SHP77 (cell line): ENCODE measurements around the gene MASTL.

Experiments used
- DNase-seq, 2 experiments: peaks; one replicate each; lab custom pipeline; 2025; lab: John Stamatoyannopoulos, UW

The MASTL gene

DNA sequence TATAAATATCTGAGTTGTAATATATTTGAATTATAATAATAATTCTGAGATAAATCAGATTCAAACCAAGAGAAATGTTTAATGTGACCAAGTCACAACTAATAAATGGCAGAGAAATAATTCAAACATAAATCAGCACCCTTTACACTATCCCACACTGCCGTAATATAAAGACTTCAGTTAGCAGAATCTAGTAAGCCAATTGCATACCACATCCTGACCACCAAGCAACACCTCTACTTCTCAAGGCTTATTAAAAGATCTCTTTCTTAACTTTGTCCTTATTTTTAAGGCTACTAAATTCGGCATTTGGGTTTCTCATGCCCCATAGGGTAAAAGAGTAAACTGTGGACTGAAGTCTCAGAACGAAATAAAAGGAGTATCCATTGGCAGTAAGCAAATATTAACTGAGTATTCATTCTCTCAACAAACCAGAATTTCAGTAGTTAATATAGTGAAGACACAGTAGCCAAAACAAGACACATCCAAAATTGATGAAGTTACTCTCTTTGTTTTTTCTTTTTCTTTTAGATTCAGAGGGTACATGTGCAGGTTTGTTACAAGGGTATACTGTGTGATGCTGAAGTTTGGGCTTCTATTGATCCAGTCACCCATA lies 70.6 kb downstream of the MASTL start:
- no peak for DNase-seq

DNA sequence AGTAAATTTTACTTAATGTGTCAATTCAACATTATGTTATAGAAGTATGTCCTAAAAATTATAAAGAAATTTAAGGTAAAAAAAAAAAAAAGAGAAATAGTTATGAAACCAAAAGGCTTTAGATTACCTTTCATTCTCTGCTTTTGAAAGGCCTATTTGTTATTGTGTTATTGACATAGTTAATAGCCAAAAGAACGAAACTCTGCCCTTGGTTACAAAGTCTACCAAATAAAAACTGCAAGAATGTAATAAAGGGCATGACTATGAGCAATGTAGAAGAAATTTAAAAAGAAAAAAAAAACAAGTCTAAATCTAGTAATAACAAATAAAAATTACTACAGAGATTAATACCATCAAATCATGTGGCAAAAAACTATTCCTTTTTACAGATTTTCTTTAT lies 74.9 kb downstream of the MASTL start:
- DNase-seq: no peak

- DNase-seq: no peak
Observed at GRCh38 chr10:27235706-27236105, 80.6 kb downstream of the MASTL start.
